Measurements from ENCODE around the gene IFRD2. TPM values are rescaled to one million over a fixed set of nuclear protein-coding genes. Genes with fewer than 3 reads are reported as not detected.

The IFRD2 gene
- total and polyA plus RNA-seq, 2 of the 13 experiments (the other 11 are each of a cell fraction or from before 2014, with no cell fraction given): 32.8 to 96.1 TPM

GRCh38 chr3:50341537-50341936, 49.3 kb upstream of the IFRD2 start:
- intact Hi-C loops (cut with micrococcal nuclease; ENCODE audit: unreplicated experiment): loop anchor here (10.0 kb wide), 1 partner anchor 203 kb away; no protein-coding TSS in a partner anchor
- Histone ChIP-seq H3K4me3 (replicated peaks in 1 of 3; ENCODE audit: insufficient read depth in 1 of 3, low read depth in 2 of 3, low read length in 3 of 3) (no peak overlapping the region), H3K36me3 (replicated peaks in 1 of 2; ENCODE audit: control insufficient read depth in 1 of 2, insufficient read depth in 2 of 2, low read length in 2 of 2) (no peaks in the 10 kb centered on the region), H3K27me3 (ENCODE audit: control insufficient read depth in 1 of 2, insufficient read depth in 2 of 2, low read length in 2 of 2) (peaks cover 1 to 2% of the 10 kb centered on the region in 2 experiments; a peak in 1 of 5 replicates), H3K79me2 (ENCODE audit: insufficient read depth, low read length) (peaks cover 3% of the 10 kb centered on the region), H3K4me2 (ENCODE audit: low read depth, low read length) (no peak overlapping the region), H3K9ac (ENCODE audit: insufficient read depth, low read depth, low read length) (no peak overlapping the region), H2AFZ (ENCODE audit: low read length) (no peak overlapping the region), H4K20me1 (ENCODE audit: insufficient read depth, low read length) (no peaks in the 10 kb centered on the region), H3K27ac (ENCODE audit: extremely low read length, insufficient read depth, low read length) (no peak overlapping the region), H3K4me1 (ENCODE audit: insufficient read depth, low read length) (peaks cover 60% of the 10 kb centered on the region), H3K9me3 (ENCODE audit: low read length) (no peaks in the 10 kb centered on the region)
- DNase-seq (ENCODE audit: low spot score) (no peak), ATAC-seq (no peak), FAIRE-seq (no peak)
- in situ Hi-C loops (cut with HindIII; ENCODE audit: extremely low pct_ligation_motif_present, low pct_unique_long_range_greater_than_20kb): loop anchor here (10.0 kb wide), 1 partner anchor 203 kb away; no protein-coding TSS in a partner anchor
- WGBS (ENCODE audit: low lambda C conversion rate): 68% methylated on average over 7 of the region's 9 CpGs
- POLR2A ChIA-PET: interaction anchor here (1.4 kb wide), 1 partner anchor 14 kb away, joined by 3 read pairs; the partner anchor contains the start of gene TUSC2
- CTCF ChIA-PET (ENCODE audit: low intra/inter-chr PET ratio, low total read pairs): no interaction called here
- no peak for TF ChIP-seq SMARCC2 (IDR thresholded peaks at IDR 0.05)
- no peak for TF ChIP-seq ZNF431 (CRISPR knock-in tag; IDR thresholded peaks at IDR 0.05; ENCODE audit: borderline replicate concordance, low read depth)
- TF ChIP-seq GATA4 (IDR thresholded peaks at IDR 0.05; ENCODE audit: borderline replicate concordance, low read depth): no peak
- TF ChIP-seq REL (CRISPR knock-in tag; conservative IDR thresholded peaks at IDR 0.05): no peak
- TF ChIP-seq CENPBD1 (CRISPR knock-in tag; IDR thresholded peaks at IDR 0.05; ENCODE audit: borderline replicate concordance, low read depth): no peak
- TF ChIP-seq REPIN1 (CRISPR knock-in tag; IDR thresholded peaks at IDR 0.05; ENCODE audit: borderline replicate concordance, low read depth): no peak
- no peak for TF ChIP-seq PAXIP1 (CRISPR knock-in tag; conservative IDR thresholded peaks at IDR 0.05)
- no peak for TF ChIP-seq ZNF446 (CRISPR knock-in tag; IDR thresholded peaks at IDR 0.05)
- no peak for TF ChIP-seq HCFC1 (IDR thresholded peaks at IDR 0.05; ENCODE audit: low read depth, low read length)
- TF ChIP-seq NFKB2 (CRISPR knock-in tag; IDR thresholded peaks at IDR 0.05; ENCODE audit: borderline replicate concordance): no peak
- no peak for TF ChIP-seq HNRNPLL (IDR thresholded peaks at IDR 0.05; ENCODE audit: low read depth, low read length, poor library complexity, severe bottlenecking)
- no peak for TF ChIP-seq NFE2L1 (CRISPR knock-in tag; IDR thresholded peaks at IDR 0.05; ENCODE audit: borderline replicate concordance)
- no peak for TF ChIP-seq MXI1 (IDR thresholded peaks at IDR 0.05; ENCODE audit: borderline replicate concordance, low read depth, low read length)
- BruUV-seq (replicated peaks): no TSS peak

Data from HepG2 (cell line).